ENCODE measurements around the gene ARAF.

Gene ARAF

GRCh38 chrX:47523297-47523696, 37.7 kb upstream of the ARAF start:
- in situ Hi-C loops (cut with HindIII; ENCODE audit: low pct_ligation_motif_present, low sequenced_read_pairs) = no loop called here
- peak; percentile 62 for DNase-seq
- H3K36me3 ChIP-seq (replicated peaks) = no peaks in the 10 kb centered on the region
- no peaks in the 10 kb centered on the region for H3K27me3 ChIP-seq (replicated peaks)
- TF ChIP-seq CTCF (IDR thresholded peaks at IDR 0.05; ENCODE audit: low read depth, low read length, missing control alignments) = peak; percentile 72
- no peak overlapping the region for H3K27ac ChIP-seq
- peak overlapping the region; percentile 57 for H3K4me3 ChIP-seq (ENCODE audit: low read depth, low read length)

- in situ Hi-C loops (cut with HindIII; ENCODE audit: low pct_ligation_motif_present, low sequenced_read_pairs) = no loop called here
- H3K4me3 ChIP-seq (ENCODE audit: low read depth, low read length) = peak overlapping the region; percentile 57
These were observed 37.3 kb upstream of the ARAF start for GRCh38 chrX:47523713-47524166.

GRCh38 chrX:47529548-47529947, 31.5 kb upstream of the ARAF start:
- in situ Hi-C loops (cut with HindIII; ENCODE audit: low pct_ligation_motif_present, low sequenced_read_pairs) = no loop called here
- no peaks in the 10 kb centered on the region for H3K36me3 ChIP-seq (replicated peaks)

More at GRCh38 chrX:47523713-47524166, 37.3 kb upstream of the ARAF start:
- no peak for DNase-seq
- no peak for TF ChIP-seq CTCF (IDR thresholded peaks at IDR 0.05; ENCODE audit: low read depth, low read length, missing control alignments)
- H3K36me3 ChIP-seq (replicated peaks) = no peaks in the 10 kb centered on the region
- no peak overlapping the region for H3K27ac ChIP-seq
- H3K27me3 ChIP-seq (replicated peaks) = no peaks in the 10 kb centered on the region

GRCh38 chrX:47530049-47530448, 31.0 kb upstream of the ARAF start:
- in situ Hi-C loops (cut with HindIII; ENCODE audit: low pct_ligation_motif_present, low sequenced_read_pairs) = no loop called here
- no peak for TF ChIP-seq CTCF (IDR thresholded peaks at IDR 0.05; ENCODE audit: low read depth, low read length, missing control alignments)
- H3K27ac ChIP-seq = no peak overlapping the region
- no peaks in the 10 kb centered on the region for H3K27me3 ChIP-seq (replicated peaks)
- no peak overlapping the region for H3K4me3 ChIP-seq (ENCODE audit: low read depth, low read length)
- no peaks in the 10 kb centered on the region for H3K36me3 ChIP-seq (replicated peaks)
- DNase-seq = no peak

More at GRCh38 chrX:47529548-47529947, 31.5 kb upstream of the ARAF start:
- no peak for DNase-seq
- no peaks in the 10 kb centered on the region for H3K27me3 ChIP-seq (replicated peaks)
- no peak overlapping the region for H3K27ac ChIP-seq
- no peak overlapping the region for H3K4me3 ChIP-seq (ENCODE audit: low read depth, low read length)
- no peak for TF ChIP-seq CTCF (IDR thresholded peaks at IDR 0.05; ENCODE audit: low read depth, low read length, missing control alignments)

GRCh38 chrX:47539860-47540259, 21.1 kb upstream of the ARAF start:
- no peak overlapping the region for H3K27ac ChIP-seq
- TF ChIP-seq CTCF (IDR thresholded peaks at IDR 0.05; ENCODE audit: low read depth, low read length, missing control alignments) = no peak
- DNase-seq = no peak
- H3K27me3 ChIP-seq (replicated peaks) = no peaks in the 10 kb centered on the region
- H3K36me3 ChIP-seq (replicated peaks) = no peaks in the 10 kb centered on the region
- in situ Hi-C loops (cut with HindIII; ENCODE audit: low pct_ligation_motif_present, low sequenced_read_pairs) = no loop called here
- no peak overlapping the region for H3K4me3 ChIP-seq (ENCODE audit: low read depth, low read length)

Measured in brain microvascular endothelial cell (primary cell).